Spinal cord (tissue), 10 donors: ENCODE data around the gene PLCL2. TPM values are rescaled to one million over a fixed set of nuclear protein-coding genes. Genes with fewer than 3 reads are reported as not detected.

Source experiments
- DNase-seq, 6 donors: peaks; one replicate each; pipeline versions ENCODE4 v3.0.0 to v3.0.0-alpha.2; 2013 to 2015; ENCODE audit warnings: low spot score in 6 of 6, low read depth in 4 of 6
- H3K27ac ChIP-seq: one replicate; pipeline ENCODE4 v1.5.1; 2013; ENCODE audit warnings: low read depth, low read length, control low read depth
- H3K27me3 ChIP-seq: one replicate; pipeline ENCODE4 v1.6.1; 2013; ENCODE audit warnings: low read length; ENCODE audit not compliant: control insufficient read depth, insufficient read depth
- H3K36me3 ChIP-seq: one replicate; pipeline ENCODE4 v1.6.1; 2013; ENCODE audit warnings: low read length; ENCODE audit not compliant: control insufficient read depth, insufficient read depth
- H3K4me1 ChIP-seq: one replicate; pipeline ENCODE4 v1.6.1; 2013; ENCODE audit warnings: low read length; ENCODE audit not compliant: control insufficient read depth, insufficient read depth
- H3K4me3 ChIP-seq: one replicate; pipeline ENCODE4 v1.5.1; 2013; ENCODE audit warnings: low read depth, low read length, control low read depth
- H3K9me3 ChIP-seq: one replicate; pipeline ENCODE4 v1.6.1; 2013; ENCODE audit warnings: low read length; ENCODE audit not compliant: control insufficient read depth, insufficient read depth
- WGBS: methylation state at CpG from one replicate; pipeline ENCODE4 v1.1.5; 2013; ENCODE audit warnings: missing lambda C conversion rate; ENCODE audit not compliant: insufficient coverage; 5-methylcytosine and 5-hydroxymethylcytosine counted together
- polyA plus RNA-seq, 2 donors: library from polyadenylated mRNA; unstranded; fragments of 120-200 nt; gene quantifications; one replicate each; pipeline ENCODE4 v1.2.1, GENCODE V29; 2013; ENCODE audit not compliant: insufficient read length in 2 of 2
- total RNA-seq, 2 donors: library from RNA; depleted of rRNA in 1 of 2; stranded (reverse); fragments of 120-200 nt in 1 of 2; fragments of >200 nt in 1 of 2; gene quantifications; one replicate each; pipeline versions ENCODE4 v1.2.3 to v1.2.4, GENCODE V29; 2013 to 2014
- donor health status: healthy.

The PLCL2 gene
- total and polyA plus RNA-seq, 4 donors, result 17.1 to 57.5 (median 23.9) TPM

- WGBS, result no CpG with 5 or more reads among the region's 3 CpGs
- no peaks in the 10 kb centered on the region for H3K36me3 ChIP-seq
- no peaks in the 10 kb centered on the region for H3K4me1 ChIP-seq
- no peak overlapping the region for H3K4me3 ChIP-seq
- DNase-seq, result peak in 5 of 6 donors; percentile 19 to 83 (median 28)
- no peaks in the 10 kb centered on the region for H3K27me3 ChIP-seq
- H3K27ac ChIP-seq, result no peak overlapping the region
- no peaks in the 10 kb centered on the region for H3K9me3 ChIP-seq
Measured at GRCh38 chr3:17032407-17033034, 147.8 kb downstream of the PLCL2 start.

- Histone ChIP-seq H3K4me1 (no peaks in the 10 kb centered on the region), H3K4me3 (no peak overlapping the region), H3K9me3 (no peaks in the 10 kb centered on the region), H3K36me3 (no peaks in the 10 kb centered on the region), H3K27me3 (no peaks in the 10 kb centered on the region), H3K27ac (no peak overlapping the region)
- DNase-seq, result no peak
- 100% methylated on average over 1 of the region's 3 CpGs for WGBS
Measured at GRCh38 chr3:17033516-17034168, 148.9 kb downstream of the PLCL2 start.

DNA sequence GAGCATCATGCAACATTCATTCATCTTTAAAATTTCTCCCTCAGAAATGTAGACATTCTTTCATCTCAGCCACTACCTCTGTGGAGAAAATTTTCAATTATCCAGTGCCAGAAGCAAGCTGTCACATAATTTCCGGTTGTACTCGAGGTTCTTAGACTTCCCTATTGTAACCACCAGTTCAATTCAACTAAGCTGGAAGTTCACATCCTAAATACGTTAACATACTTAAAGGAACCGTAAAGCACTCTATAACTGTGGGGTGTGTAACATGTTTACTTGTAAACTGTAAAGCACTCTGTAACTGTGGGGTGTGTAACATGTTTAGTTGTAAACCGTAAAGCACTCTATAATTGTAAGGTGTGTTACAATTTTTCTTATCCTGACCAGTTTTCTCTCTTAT lies 150.3 kb downstream of the PLCL2 start:
- DNase-seq, result no peak
- H3K36me3 ChIP-seq, result no peaks in the 10 kb centered on the region
- no peak overlapping the region for H3K27ac ChIP-seq
- WGBS, result 58% methylated on average over 2 of the region's 5 CpGs
- H3K4me1 ChIP-seq, result no peaks in the 10 kb centered on the region
- no peaks in the 10 kb centered on the region for H3K9me3 ChIP-seq
- H3K4me3 ChIP-seq, result no peak overlapping the region
- H3K27me3 ChIP-seq, result no peaks in the 10 kb centered on the region

GRCh38 chr3:17035966-17036365 lies 151.2 kb downstream of the PLCL2 start:
- Histone ChIP-seq H3K36me3 (no peaks in the 10 kb centered on the region), H3K27me3 (no peaks in the 10 kb centered on the region), H3K27ac (no peak overlapping the region), H3K4me1 (no peaks in the 10 kb centered on the region), H3K4me3 (no peak overlapping the region), H3K9me3 (no peaks in the 10 kb centered on the region)
- 87% methylated on average over 3 of the region's 6 CpGs for WGBS
- DNase-seq, result no peak

DNA sequence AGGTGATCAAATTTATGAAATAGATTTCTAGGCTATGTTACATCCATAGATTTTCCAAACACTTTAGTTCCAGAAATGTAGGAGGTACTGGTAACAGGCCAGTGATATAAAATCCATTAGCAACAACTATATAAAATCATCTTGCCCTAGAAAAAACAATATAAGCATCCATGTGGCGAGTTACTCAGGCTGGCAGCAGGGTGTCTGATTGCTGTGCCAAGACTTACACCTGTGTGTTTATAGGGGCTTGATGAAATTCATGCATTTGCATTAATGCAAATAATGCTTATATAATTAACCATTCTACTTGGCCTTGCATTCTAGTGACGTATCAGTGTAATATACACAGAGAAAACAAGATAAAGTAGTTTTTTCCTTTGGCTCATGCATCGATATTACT lies 153.4 kb downstream of the PLCL2 start:
- no CpG with 5 or more reads among the region's 3 CpGs for WGBS
- Histone ChIP-seq H3K36me3 (no peaks in the 10 kb centered on the region), H3K27ac (no peak overlapping the region), H3K9me3 (no peaks in the 10 kb centered on the region), H3K27me3 (no peaks in the 10 kb centered on the region), H3K4me1 (no peaks in the 10 kb centered on the region), H3K4me3 (no peak overlapping the region)
- DNase-seq, result peak in 1 of 6 donors; percentile 42

DNA sequence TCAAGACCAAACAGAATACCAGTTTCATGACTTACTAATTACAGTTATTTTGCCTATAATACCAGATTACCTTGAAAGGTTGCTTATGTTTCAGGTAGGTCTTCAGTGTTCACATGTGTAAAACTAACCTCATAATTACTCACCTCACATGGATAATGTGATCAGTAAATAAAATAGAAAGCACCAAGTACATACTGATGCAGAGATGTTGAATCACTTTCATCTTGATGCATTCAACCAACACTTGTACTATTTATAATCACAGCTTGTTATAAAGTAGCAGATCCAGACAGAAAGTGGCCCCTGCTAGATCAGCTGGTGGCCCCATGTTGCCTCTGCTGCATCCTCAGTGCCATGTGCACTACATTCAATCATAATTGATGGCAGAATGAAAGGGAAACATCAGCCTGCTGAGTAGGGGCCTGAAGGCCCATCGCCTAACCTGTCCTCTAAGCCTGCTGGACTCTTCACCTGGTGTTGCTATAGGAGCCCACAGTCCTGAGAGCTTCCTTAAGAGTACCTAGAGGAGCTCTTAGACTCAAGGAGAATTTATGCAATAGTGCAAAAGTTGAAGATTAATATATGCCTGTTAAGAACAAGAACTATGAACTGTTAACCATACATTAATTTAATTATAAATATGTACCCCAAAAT lies 154.3 kb downstream of the PLCL2 start:
- Histone ChIP-seq H3K36me3 (no peaks in the 10 kb centered on the region), H3K27ac (no peak overlapping the region), H3K9me3 (no peaks in the 10 kb centered on the region), H3K4me1 (no peaks in the 10 kb centered on the region), H3K27me3 (no peaks in the 10 kb centered on the region), H3K4me3 (no peak overlapping the region)
- DNase-seq, result no peak
- 91% methylated on average over 1 of the region's 1 CpG for WGBS

GRCh38 chr3:17039594-17039993 lies 154.8 kb downstream of the PLCL2 start:
- Histone ChIP-seq H3K4me3 (no peak overlapping the region), H3K4me1 (no peaks in the 10 kb centered on the region), H3K9me3 (no peaks in the 10 kb centered on the region), H3K27ac (no peak overlapping the region), H3K36me3 (no peaks in the 10 kb centered on the region), H3K27me3 (no peaks in the 10 kb centered on the region)
- 100% methylated on average over 2 of the region's 2 CpGs for WGBS
- DNase-seq, result no peak

- WGBS, result no CpG with 5 or more reads among the region's 5 CpGs
- Histone ChIP-seq H3K4me1 (no peaks in the 10 kb centered on the region), H3K27ac (no peak overlapping the region), H3K9me3 (no peaks in the 10 kb centered on the region), H3K4me3 (no peak overlapping the region), H3K27me3 (no peaks in the 10 kb centered on the region), H3K36me3 (no peaks in the 10 kb centered on the region)
- DNase-seq, result peak in 2 of 6 donors; percentile 24 to 71
Measured at GRCh38 chr3:17040322-17040989, 155.7 kb downstream of the PLCL2 start.

GRCh38 chr3:17040990-17041377 lies 156.2 kb downstream of the PLCL2 start:
- no peaks in the 10 kb centered on the region for H3K4me1 ChIP-seq
- DNase-seq, result no peak
- H3K4me3 ChIP-seq, result no peak overlapping the region
- no peak overlapping the region for H3K27ac ChIP-seq
- WGBS, result no CpG with 5 or more reads among the region's 5 CpGs
- H3K36me3 ChIP-seq, result no peaks in the 10 kb centered on the region
- no peaks in the 10 kb centered on the region for H3K27me3 ChIP-seq
- no peaks in the 10 kb centered on the region for H3K9me3 ChIP-seq
